ENCODE measurements around the gene ZNF101.

DNA sequence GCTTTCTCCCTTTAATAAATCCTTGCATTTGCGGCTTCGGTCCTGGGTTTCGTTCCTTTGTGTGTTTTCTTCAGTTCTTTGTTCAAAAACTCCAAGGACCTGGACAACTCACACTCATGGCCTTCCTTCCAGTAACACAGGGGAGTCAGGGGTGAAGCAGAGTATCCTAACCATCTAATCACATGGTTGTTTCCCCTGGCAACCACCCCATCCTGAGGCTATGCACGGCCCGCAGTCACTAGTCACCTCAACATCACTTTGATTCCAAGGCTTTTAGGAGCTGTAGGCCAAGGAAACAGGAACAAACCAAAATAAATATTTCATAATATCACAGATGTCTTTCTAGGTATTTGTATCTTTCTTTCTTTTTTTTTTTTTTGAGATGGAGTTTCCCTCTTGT is 28.9 kb downstream of the ZNF101 start:
- no peak for TF ChIP-seq EGR1 (IDR thresholded peaks at IDR 0.05; ENCODE audit: low read depth)
- TF ChIP-seq, protein P1, sequence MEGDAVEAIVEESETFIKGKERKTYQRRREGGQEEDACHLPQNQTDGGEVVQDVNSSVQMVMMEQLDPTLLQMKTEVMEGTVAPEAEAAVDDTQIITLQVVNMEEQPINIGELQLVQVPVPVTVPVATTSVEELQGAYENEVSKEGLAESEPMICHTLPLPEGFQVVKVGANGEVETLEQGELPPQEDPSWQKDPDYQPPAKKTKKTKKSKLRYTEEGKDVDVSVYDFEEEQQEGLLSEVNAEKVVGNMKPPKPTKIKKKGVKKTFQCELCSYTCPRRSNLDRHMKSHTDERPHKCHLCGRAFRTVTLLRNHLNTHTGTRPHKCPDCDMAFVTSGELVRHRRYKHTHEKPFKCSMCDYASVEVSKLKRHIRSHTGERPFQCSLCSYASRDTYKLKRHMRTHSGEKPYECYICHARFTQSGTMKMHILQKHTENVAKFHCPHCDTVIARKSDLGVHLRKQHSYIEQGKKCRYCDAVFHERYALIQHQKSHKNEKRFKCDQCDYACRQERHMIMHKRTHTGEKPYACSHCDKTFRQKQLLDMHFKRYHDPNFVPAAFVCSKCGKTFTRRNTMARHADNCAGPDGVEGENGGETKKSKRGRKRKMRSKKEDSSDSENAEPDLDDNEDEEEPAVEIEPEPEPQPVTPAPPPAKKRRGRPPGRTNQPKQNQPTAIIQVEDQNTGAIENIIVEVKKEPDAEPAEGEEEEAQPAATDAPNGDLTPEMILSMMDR (IDR thresholded peaks at IDR 0.05 in 2 of 3, conservative IDR thresholded peaks at IDR 0.05 in 1 of 3; ENCODE audit: borderline replicate concordance in 1 of 3, insufficient read depth in 1 of 3, low read depth in 2 of 3, low read length in 2 of 3), result no peak
- TF ChIP-seq EZH2 (IDR thresholded peaks at IDR 0.05), result no peak
- no peak for TF ChIP-seq CEBPB (IDR thresholded peaks at IDR 0.05; ENCODE audit: low read depth)
- no peak for TF ChIP-seq POLR2AphosphoS5 (IDR thresholded peaks at IDR 0.05; ENCODE audit: low read depth, low read length)
- no peak for TF ChIP-seq ZNF274 (IDR thresholded peaks at IDR 0.05; ENCODE audit: low read depth, low read length)
- TF ChIP-seq, protein P2, sequence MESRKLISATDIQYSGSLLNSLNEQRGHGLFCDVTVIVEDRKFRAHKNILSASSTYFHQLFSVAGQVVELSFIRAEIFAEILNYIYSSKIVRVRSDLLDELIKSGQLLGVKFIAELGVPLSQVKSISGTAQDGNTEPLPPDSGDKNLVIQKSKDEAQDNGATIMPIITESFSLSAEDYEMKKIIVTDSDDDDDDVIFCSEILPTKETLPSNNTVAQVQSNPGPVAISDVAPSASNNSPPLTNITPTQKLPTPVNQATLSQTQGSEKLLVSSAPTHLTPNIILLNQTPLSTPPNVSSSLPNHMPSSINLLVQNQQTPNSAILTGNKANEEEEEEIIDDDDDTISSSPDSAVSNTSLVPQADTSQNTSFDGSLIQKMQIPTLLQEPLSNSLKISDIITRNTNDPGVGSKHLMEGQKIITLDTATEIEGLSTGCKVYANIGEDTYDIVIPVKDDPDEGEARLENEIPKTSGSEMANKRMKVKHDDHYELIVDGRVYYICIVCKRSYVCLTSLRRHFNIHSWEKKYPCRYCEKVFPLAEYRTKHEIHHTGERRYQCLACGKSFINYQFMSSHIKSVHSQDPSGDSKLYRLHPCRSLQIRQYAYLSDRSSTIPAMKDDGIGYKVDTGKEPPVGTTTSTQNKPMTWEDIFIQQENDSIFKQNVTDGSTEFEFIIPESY (IDR thresholded peaks at IDR 0.05; ENCODE audit: extremely low read depth, insufficient replicate concordance, low read length), result no peak
- TF ChIP-seq RAD21 (IDR thresholded peaks at IDR 0.05; ENCODE audit: low read depth), result no peak
- TF ChIP-seq, protein P3, sequence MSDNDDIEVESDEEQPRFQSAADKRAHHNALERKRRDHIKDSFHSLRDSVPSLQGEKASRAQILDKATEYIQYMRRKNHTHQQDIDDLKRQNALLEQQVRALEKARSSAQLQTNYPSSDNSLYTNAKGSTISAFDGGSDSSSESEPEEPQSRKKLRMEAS (IDR thresholded peaks at IDR 0.05), result no peak
- TF ChIP-seq POLR2A (IDR thresholded peaks at IDR 0.05; ENCODE audit: borderline replicate concordance, extremely low read depth, insufficient read depth, insufficient read length), result no peak
- no peak for TF ChIP-seq YY1 (IDR thresholded peaks at IDR 0.05; ENCODE audit: extremely low read depth, insufficient replicate concordance, low read depth, low read length)
